Measurements from ENCODE around the gene ROR2.

- TF ChIP-seq CTCF (IDR thresholded peaks at IDR 0.05) (no peak), POLR2A (IDR thresholded peaks at IDR 0.05) (no peak)
Observed at GRCh38 chr9:91946653-91947488, 3.2 kb downstream of the ROR2 start.

All from heart left ventricle (tissue), 13 donors.